Kidney epithelial cell (primary cell): ENCODE results near the gene UBE3C. TPM values are rescaled to one million over a fixed set of nuclear protein-coding genes. Genes with fewer than 3 reads are reported as not detected.

Source experiments
- DNase-seq: peaks from one replicate; pipeline ENCODE4 v3.0.0-alpha.2; 2010; ENCODE audit warnings: low read depth
- H3K27me3 ChIP-seq: 2 replicates; pipeline ENCODE4 v1.6.0; 2011; ENCODE audit warnings: low read length; ENCODE audit not compliant: control insufficient read depth, insufficient read depth
- H3K36me3 ChIP-seq: 2 replicates; pipeline ENCODE4 v1.5.1; 2011; ENCODE audit warnings: low read length; ENCODE audit not compliant: control insufficient read depth, insufficient read depth
- H3K4me3 ChIP-seq: 2 replicates; pipeline ENCODE4 v1.5.1; 2011; ENCODE audit warnings: low read depth, mild to moderate bottlenecking, control low read depth, low read length
- total RNA-seq: library from RNA; depleted of rRNA; stranded (reverse); fragments of >200 nt; gene quantifications from 2 replicates; pipeline ENCODE4 v1.2.3, GENCODE V29; 2015
- TF ChIP-seq, protein P1 (sequence below): IDR thresholded peaks from 2 replicates; pipeline ENCODE4 v1.5.1; 2011; ENCODE audit warnings: mild to moderate bottlenecking, moderate library complexity, low read length, control low read depth, inconsistent platforms; ENCODE audit not compliant: insufficient read depth, poor library complexity, severe bottlenecking

UBE3C gene
- total RNA-seq, 1 donor from 2014 or later, result 76.9 TPM

- Histone ChIP-seq H3K27me3 (no peaks in the 10 kb centered on the region), H3K36me3 (peaks cover 1% of the 10 kb centered on the region), H3K4me3 (no peak overlapping the region)
- DNase-seq, result no peak
- TF ChIP-seq, protein P1, sequence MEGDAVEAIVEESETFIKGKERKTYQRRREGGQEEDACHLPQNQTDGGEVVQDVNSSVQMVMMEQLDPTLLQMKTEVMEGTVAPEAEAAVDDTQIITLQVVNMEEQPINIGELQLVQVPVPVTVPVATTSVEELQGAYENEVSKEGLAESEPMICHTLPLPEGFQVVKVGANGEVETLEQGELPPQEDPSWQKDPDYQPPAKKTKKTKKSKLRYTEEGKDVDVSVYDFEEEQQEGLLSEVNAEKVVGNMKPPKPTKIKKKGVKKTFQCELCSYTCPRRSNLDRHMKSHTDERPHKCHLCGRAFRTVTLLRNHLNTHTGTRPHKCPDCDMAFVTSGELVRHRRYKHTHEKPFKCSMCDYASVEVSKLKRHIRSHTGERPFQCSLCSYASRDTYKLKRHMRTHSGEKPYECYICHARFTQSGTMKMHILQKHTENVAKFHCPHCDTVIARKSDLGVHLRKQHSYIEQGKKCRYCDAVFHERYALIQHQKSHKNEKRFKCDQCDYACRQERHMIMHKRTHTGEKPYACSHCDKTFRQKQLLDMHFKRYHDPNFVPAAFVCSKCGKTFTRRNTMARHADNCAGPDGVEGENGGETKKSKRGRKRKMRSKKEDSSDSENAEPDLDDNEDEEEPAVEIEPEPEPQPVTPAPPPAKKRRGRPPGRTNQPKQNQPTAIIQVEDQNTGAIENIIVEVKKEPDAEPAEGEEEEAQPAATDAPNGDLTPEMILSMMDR, result no peak
Measured at GRCh38 chr7:157140511-157140905, 1.8 kb downstream of the UBE3C start.

DNA sequence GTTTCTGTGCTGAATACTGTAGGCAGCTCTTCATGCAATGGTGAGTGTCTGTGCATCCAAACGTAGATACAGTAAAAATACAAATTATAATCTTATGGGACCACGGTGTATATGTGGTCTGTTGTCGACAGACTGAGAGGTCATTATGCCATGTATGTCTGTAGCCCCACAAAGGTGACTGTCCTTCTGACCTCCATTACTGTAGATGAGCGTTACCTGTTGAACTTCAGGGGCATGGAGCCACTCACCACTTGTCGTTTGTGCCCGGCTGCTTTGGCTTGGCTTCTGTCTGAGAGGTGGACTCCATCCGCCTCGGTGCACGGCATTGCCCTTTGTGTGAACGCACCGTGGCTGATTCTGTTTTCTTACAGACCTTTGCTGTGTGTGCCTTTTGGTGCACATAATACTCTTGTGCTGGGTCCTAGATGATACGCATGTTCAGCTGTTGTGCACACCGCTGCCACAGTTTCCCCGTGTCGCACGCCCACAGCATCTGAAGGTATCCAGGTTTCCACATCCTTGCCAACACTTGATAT is 2.9 kb downstream of the UBE3C start:
- no peaks in the 10 kb centered on the region for H3K27me3 ChIP-seq
- DNase-seq, result no peak
- TF ChIP-seq, protein P1, result no peak
- no peak overlapping the region for H3K4me3 ChIP-seq
- peaks cover 1% of the 10 kb centered on the region for H3K36me3 ChIP-seq

- TF ChIP-seq, protein P1, result no peak
- Histone ChIP-seq H3K4me3 (no peak overlapping the region), H3K27me3 (no peaks in the 10 kb centered on the region), H3K36me3 (peaks cover 1% of the 10 kb centered on the region)
- no peak for DNase-seq
Measured at GRCh38 chr7:157143788-157144187, 5.1 kb downstream of the UBE3C start.

DNA sequence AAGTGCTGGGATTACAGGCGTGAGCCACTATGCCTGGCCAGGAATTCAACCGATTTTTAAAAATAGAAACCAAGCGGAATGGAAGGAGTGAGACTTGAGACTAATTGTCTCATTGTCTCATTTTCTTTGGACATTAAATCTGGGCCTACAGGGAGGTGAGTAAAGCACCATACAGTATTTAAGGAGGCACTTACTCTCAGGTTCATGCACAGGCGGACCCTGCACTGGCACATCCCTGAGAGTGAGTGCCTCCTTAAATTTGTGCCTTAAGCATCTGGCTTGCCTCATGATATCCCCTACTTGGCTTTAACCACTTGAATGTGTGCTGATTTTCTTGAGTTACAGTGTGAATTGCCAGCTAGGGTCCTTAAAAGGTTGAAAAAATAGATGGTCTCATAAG is 10.6 kb downstream of the UBE3C start:
- no peak for DNase-seq
- H3K27me3 ChIP-seq, result no peaks in the 10 kb centered on the region
- TF ChIP-seq, protein P1, result no peak
- H3K4me3 ChIP-seq, result no peak overlapping the region
- H3K36me3 ChIP-seq, result no peaks in the 10 kb centered on the region

GRCh38 chr7:157150882-157151281 is 12.2 kb downstream of the UBE3C start:
- no peak overlapping the region for H3K4me3 ChIP-seq
- no peak for DNase-seq
- no peaks in the 10 kb centered on the region for H3K27me3 ChIP-seq
- TF ChIP-seq, protein P1, result no peak
- no peaks in the 10 kb centered on the region for H3K36me3 ChIP-seq

GRCh38 chr7:157151626-157152339 is 13.1 kb downstream of the UBE3C start:
- Histone ChIP-seq H3K36me3 (no peaks in the 10 kb centered on the region), H3K4me3 (no peak overlapping the region), H3K27me3 (no peaks in the 10 kb centered on the region)
- no peak for DNase-seq
- TF ChIP-seq, protein P1, result no peak
